ENCODE results near the gene SETD7.
A peak's percentile ranks its signal among the peaks of the same experiment; 100 is the strongest.
"Not testable (repeated sequence)": the region's sequence is repeated elsewhere in the genome, so short reads cannot be mapped to it uniquely, and the experiment has no call there.

SETD7 gene

DNA sequence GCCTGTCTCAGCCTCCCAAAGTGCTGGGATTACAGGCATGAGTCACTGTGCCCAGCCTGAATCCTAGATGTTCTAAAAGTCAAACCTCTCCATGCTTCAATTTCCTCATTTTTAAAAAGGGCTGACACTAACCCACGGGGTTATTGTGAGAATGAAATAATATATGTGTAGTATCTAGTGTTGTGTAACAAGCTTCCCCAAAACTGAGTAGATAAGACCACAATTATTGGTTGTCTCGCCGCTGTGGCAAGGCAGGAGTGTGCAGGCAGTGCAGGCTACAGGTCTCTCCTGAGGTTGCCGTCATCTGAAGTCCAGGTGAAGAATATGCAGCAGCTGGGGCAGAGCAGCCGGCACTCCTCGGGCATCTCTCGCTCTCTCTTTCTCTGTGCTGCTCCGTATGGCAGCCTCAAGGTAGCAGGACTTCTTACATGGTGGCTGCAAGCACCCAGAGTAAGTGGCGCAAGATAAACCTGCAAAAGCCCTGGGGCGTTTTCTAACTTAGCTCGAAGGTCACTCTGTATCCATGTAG is 71.2 kb downstream of the SETD7 start:
- no peak overlapping the region for H3K4me3 Mint-ChIP-seq
- ATAC-seq (no peak), DNase-seq (ENCODE audit: low spot score in 2 of 2) (no peak)
- no peaks in the 10 kb centered on the region for H3K9me3 Mint-ChIP-seq
- no peaks in the 10 kb centered on the region for H3K4me1 Mint-ChIP-seq
- H3K27ac Mint-ChIP-seq = peak overlapping the region; percentile 29
- no peaks in the 10 kb centered on the region for H3K36me3 Mint-ChIP-seq

DNA sequence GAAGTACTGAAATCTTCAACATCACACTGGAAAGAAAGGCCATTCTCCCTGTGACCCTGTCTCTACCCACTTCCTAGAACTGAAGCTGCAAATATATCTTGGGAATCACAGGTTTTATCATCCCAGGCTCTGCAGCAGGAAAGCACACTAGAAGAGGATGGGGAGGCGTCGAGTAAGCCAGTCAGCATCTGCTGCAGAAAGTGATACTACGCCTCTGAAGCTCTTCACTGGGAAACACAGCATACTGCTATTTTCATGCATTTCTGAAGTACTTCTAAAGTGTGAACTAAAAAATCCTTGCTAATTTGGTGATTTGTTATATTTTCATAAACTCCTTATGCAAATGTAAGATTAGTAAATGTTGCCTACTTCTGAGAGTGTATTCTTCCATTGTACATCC is 73.0 kb downstream of the SETD7 start:
- H3K9me3 Mint-ChIP-seq = no peaks in the 10 kb centered on the region
- H3K4me3 Mint-ChIP-seq = no peak overlapping the region
- no peaks in the 10 kb centered on the region for H3K36me3 Mint-ChIP-seq
- ATAC-seq (no peak), DNase-seq (ENCODE audit: low spot score in 2 of 2) (no peak)
- no peaks in the 10 kb centered on the region for H3K4me1 Mint-ChIP-seq
- H3K27ac Mint-ChIP-seq = no peak overlapping the region

DNA sequence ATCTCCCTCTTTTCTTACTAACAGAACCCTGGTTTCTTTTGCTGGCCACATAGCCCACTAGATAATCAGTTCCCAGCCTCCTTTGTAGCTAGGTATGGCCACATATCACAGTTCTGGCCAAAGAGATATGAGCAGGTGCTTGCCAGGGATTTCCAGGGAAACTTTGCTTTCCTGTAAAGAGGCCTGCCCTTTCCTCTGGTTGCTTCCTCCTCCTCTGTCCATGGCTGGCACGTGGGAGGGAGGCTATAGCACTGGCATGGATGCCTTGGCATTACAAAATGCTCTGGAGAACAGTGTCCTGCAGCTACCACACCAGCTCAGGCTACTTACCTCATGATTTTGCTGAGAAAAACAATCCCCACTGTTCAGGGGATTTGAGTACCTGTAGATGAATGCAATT is 74.6 kb downstream of the SETD7 start:
- no peak overlapping the region for H3K4me3 Mint-ChIP-seq
- ATAC-seq = no peak
- DNase-seq (ENCODE audit: low spot score in 2 of 2) = no peak
- H3K36me3 Mint-ChIP-seq = peaks cover 5% of the 10 kb centered on the region
- H3K4me1 Mint-ChIP-seq = no peaks in the 10 kb centered on the region
- no peaks in the 10 kb centered on the region for H3K9me3 Mint-ChIP-seq
- H3K27ac Mint-ChIP-seq = no peak overlapping the region

DNA sequence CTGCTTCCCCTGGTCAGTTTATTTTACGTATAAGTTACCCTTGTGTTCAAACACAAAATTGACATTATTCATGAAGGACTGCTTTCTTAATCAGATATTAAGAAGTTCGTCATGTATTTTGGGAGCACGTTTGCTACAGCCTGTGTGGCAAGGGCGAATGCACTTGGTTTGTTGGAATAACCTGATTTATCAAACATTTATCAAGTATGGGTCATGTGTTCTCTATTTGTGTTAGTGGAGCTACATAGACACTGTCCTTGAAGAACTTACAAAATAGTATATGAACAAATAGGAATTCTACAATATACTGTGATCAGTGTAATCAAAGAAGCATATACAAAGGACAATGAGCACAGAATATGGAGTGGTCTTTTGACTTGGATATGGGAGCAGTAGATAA is 79.7 kb downstream of the SETD7 start:
- Mint-ChIP-seq H3K4me3 (no peak overlapping the region), H3K27ac (no peak overlapping the region), H3K4me1 (no peaks in the 10 kb centered on the region), H3K9me3 (no peaks in the 10 kb centered on the region), H3K36me3 (peaks cover 24% of the 10 kb centered on the region)
- ATAC-seq (no peak), DNase-seq (ENCODE audit: low spot score in 2 of 2) (no peak)

DNA sequence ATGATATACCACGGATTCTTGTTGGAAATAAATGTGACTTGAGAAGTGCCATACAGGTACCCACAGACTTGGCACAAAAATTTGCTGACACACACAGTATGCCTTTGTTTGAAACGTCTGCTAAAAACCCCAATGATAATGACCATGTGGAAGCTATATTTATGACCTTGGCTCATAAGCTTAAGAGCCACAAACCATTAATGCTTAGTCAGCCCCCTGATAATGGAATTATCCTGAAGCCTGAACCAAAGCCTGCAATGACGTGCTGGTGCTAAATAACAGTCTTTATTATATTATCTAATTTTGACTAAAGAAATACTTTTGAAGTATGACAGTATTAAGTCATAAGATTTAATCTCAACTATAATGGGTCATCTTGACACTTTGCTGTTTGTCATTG is 83.2 kb downstream of the SETD7 start:
- ATAC-seq (no peak), DNase-seq (ENCODE audit: low spot score in 2 of 2) (no peak)
- H3K4me3 Mint-ChIP-seq = no peak overlapping the region
- peaks cover 24% of the 10 kb centered on the region for H3K36me3 Mint-ChIP-seq
- peaks cover 8% of the 10 kb centered on the region for H3K9me3 Mint-ChIP-seq
- no peak overlapping the region for H3K27ac Mint-ChIP-seq
- peaks cover 18% of the 10 kb centered on the region for H3K4me1 Mint-ChIP-seq

DNA sequence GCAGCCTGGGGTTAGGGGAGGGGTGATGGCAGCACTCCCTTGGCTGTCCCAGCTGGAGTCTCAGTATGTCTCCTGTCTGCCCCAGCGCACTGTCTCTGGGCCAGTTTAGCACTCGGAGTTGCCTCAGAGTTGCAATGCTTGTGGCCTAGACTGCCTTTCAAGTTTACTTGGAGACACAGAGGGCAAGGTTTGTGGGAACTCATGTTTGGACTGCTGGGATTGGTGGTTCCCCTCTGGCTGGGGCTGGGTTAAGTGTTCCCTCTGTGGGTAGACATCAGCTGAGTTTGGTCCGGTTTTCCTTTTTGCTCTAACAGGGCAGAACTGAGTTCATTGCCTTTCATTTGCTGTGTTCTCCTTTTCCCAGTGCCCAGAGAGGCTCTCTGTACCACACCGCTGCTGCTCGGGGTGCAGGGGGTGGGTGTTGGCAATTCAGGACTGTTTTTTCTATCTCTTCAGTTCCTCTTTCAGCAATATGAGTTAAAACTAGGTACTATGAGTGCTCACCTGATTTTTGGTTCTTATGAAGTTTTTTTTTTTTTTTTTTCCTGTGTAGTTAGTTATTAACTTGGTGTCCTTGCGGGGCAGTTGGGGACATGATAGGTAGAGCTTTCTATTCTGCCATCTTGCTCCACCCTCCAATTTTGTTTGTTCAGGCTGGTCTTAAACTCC is 84.9 kb downstream of the SETD7 start:
- peaks cover 8% of the 10 kb centered on the region for H3K9me3 Mint-ChIP-seq
- no peak for DNase-seq (ENCODE audit: low spot score in 2 of 2)
- ATAC-seq = no peak
- H3K36me3 Mint-ChIP-seq = peaks cover 20% of the 10 kb centered on the region
- peak overlapping the region; percentile 45 for H3K27ac Mint-ChIP-seq
- no peak overlapping the region for H3K4me3 Mint-ChIP-seq
- peaks cover 18% of the 10 kb centered on the region for H3K4me1 Mint-ChIP-seq

DNA sequence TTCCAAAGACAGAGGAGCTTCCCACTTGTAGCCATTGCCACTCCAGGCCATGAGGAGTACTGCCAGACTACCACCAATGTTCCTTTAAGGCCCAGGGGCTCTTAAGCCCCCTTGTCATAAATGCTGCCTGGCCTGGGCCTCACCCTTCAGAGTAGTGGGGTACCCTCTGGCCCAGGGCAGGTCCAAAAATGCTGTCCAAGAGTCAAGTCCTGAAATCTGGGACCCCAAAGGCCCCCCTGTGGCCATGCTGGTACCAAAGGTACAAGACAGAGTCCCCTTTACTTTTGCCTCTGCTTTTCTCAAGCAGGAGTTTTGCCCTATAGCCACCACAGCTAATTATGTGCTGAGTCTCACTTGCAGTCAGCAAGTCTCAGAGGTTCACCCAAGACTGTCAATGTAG is 85.7 kb downstream of the SETD7 start:
- Mint-ChIP-seq H3K9me3 (peaks cover 8% of the 10 kb centered on the region), H3K27ac (peak overlapping the region; percentile 45), H3K36me3 (peaks cover 20% of the 10 kb centered on the region), H3K4me3 (no peak overlapping the region), H3K4me1 (peaks cover 18% of the 10 kb centered on the region)
- ATAC-seq (no peak), DNase-seq (ENCODE audit: low spot score in 2 of 2) (no peak)

DNA sequence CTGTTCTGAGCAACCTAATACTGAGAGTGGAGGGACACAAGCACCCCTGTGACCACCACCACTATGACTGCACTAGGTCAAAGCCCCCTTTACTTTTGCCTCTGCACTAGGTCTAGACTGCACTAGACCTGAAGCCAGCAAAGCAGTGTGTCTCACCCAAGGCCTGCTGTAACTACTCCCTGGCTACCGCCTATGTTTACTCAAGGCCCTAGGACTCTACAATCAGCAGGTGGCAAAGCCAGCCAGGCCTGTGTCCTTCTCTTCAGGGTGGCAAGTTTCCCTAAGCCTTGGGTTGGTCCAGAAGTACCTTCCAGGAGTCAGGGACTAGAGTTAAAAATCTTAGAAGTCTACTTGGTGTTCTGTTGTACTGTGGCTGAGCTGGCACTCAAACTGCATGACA is 86.2 kb downstream of the SETD7 start:
- ATAC-seq (no peak), DNase-seq (ENCODE audit: low spot score in 2 of 2) (no peak)
- H3K27ac Mint-ChIP-seq = no peak overlapping the region
- H3K4me1 Mint-ChIP-seq = peaks cover 18% of the 10 kb centered on the region
- peaks cover 20% of the 10 kb centered on the region for H3K36me3 Mint-ChIP-seq
- peaks cover 8% of the 10 kb centered on the region for H3K9me3 Mint-ChIP-seq
- no peak overlapping the region for H3K4me3 Mint-ChIP-seq

DNA sequence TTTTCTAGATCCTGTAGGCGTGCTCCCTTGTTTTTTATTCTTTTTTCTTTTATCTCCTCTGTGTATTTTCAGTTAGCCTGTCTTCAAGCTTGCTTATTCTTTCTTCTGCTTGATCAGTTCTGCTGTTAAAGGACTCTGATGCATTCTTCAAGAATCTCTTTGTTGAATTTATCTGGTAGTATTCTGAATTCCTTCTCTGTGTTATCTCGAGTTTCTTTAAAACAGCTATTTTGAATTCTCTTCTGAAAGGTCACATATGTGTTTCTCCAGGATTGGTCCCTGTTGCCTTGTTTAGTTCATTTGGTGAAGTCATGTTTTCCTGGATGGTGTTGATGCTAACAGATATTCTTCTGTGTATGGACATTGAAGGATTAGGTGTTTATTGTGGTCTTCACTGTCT is 86.8 kb downstream of the SETD7 start:
- ATAC-seq = no peak
- no peak for DNase-seq (ENCODE audit: low spot score in 2 of 2)
- Mint-ChIP-seq H3K4me1 (peaks cover 18% of the 10 kb centered on the region), H3K9me3 (peaks cover 8% of the 10 kb centered on the region), H3K27ac (no peak overlapping the region), H3K36me3 (peaks cover 14% of the 10 kb centered on the region), H3K4me3 (no peak overlapping the region)

DNA sequence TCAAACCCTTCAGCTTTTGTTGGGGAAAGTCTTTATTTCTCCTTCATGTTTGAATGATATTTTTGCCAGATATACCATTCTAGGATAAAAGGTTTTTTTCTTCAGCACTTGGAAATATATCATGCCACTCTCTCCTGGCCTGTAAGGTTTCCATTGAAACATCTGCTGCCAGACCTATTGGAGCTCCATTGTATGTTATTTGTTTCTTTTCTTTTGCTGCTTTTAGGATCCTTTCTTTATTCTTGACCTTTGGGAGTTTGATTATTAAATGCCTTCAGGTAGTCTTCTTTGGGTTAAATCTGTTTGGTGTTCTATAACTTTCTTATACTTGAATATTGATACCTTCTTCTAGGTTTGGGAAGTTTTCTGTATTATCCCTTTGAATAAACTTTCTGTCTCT is 87.3 kb downstream of the SETD7 start:
- not testable (repeated sequence) for H3K36me3 Mint-ChIP-seq; H3K27ac Mint-ChIP-seq; ATAC-seq; H3K4me3 Mint-ChIP-seq; DNase-seq (ENCODE audit: low spot score in 2 of 2)
- Mint-ChIP-seq H3K4me1 (peaks cover 22% of the 10 kb centered on the region), H3K9me3 (peaks cover 12% of the 10 kb centered on the region)

DNA sequence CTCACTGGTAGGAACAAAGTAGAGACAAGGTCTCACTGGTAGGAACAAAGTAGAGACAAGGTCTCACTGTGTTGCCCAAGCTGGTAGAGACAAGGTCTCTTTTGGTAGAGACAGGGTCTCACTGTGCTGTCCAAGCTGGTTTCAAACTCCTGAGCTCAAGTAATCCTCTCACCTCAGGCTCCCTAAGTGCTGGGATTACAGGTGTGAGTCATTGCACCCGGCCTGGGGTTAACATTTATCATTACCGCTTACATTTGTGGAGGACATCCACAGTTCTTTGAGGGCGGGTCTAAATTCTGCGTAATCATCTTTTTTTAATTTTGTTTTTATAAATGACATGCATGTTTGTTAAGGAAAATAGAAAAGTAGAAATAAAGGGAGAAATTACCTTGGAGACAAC is 90.1 kb downstream of the SETD7 start:
- no peak overlapping the region for H3K4me3 Mint-ChIP-seq
- DNase-seq (ENCODE audit: low spot score in 2 of 2) (no peak), ATAC-seq (no peak)
- no peak overlapping the region for H3K27ac Mint-ChIP-seq
- H3K9me3 Mint-ChIP-seq = peaks cover 12% of the 10 kb centered on the region
- H3K36me3 Mint-ChIP-seq = peaks cover 6% of the 10 kb centered on the region
- peaks cover 26% of the 10 kb centered on the region for H3K4me1 Mint-ChIP-seq

DNA sequence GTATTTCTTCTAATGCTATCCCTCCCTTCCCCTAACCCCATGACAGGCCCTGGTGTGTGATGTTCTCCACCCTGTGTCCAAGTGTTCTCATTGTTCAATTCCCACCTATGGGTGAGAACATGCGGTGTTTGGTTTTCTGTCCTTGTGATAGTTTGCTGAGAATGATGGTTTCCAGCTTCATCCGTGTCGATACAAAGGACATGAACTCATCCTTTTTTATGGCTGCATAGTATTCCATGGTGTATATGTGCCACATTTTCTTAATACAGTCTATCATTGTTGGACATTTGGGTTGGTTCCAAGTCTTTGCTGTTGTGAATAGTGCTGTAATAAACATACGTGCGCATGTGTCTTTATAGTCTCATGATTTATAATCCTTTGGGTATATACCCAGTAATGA is 91.5 kb downstream of the SETD7 start:
- ATAC-seq, H3K27ac Mint-ChIP-seq, H3K4me3 Mint-ChIP-seq, H3K36me3 Mint-ChIP-seq: not testable (repeated sequence)
- H3K9me3 Mint-ChIP-seq = peaks cover 12% of the 10 kb centered on the region
- peak in 1 of 2 donors; percentile 20 for DNase-seq (ENCODE audit: low spot score in 2 of 2)
- peaks cover 22% of the 10 kb centered on the region for H3K4me1 Mint-ChIP-seq

DNA sequence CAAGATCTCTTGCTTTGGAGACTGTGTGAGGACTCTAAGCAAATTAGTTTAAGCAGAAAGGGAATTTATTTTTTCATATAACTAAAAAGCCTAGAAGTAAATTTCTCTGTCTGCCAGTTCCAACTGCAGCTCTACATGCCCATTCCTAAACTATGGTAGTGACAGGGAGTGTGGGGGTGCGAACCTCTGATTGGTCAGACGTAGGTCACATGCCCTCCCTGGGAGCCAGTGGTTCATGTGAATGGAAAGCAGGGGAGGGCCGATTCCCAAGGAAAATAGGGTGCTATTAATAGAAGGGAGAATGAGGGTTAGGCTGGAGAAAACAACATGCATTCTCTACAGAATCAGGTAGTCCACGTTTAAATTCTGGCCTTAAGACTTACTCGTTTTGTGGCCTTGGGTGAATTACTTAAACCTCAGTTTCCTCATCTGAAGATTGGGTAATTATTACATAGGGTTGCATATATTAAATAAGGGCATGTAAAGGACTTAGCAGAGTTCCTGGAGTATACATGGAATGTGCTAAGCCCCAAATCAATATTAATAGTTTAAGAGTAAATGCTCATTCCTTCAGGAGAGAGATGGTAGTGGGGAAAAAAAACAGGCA is 94.9 kb downstream of the SETD7 start:
- H3K36me3 Mint-ChIP-seq = peaks cover 13% of the 10 kb centered on the region
- DNase-seq (ENCODE audit: low spot score in 2 of 2) (no peak), ATAC-seq (no peak)
- no peak overlapping the region for H3K27ac Mint-ChIP-seq
- no peak overlapping the region for H3K4me3 Mint-ChIP-seq
- peaks cover 3% of the 10 kb centered on the region for H3K9me3 Mint-ChIP-seq
- peaks cover 47% of the 10 kb centered on the region for H3K4me1 Mint-ChIP-seq

DNA sequence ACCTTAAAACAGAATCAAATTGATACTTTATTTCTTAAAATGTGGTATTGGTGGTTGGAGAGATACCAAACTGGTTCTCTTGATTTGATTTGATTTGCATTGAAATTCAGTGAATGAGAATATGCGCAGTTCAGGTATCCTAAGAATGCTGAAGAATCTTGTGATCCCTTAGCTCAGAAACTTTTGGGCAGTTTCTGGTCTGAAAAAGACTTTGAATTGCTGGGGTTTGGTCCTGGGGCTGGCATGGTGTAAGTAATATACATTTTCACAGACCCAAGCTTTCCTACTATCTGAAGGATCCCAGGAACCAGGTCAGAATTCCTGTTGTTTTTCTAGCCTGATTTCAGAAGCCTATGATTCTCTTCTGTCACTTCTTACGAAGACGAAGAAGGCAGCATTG is 95.5 kb downstream of the SETD7 start:
- Mint-ChIP-seq H3K4me1 (peaks cover 53% of the 10 kb centered on the region), H3K27ac (no peak overlapping the region), H3K9me3 (peaks cover 3% of the 10 kb centered on the region), H3K36me3 (peaks cover 13% of the 10 kb centered on the region), H3K4me3 (no peak overlapping the region)
- no peak for ATAC-seq
- DNase-seq (ENCODE audit: low spot score in 2 of 2) = no peak

DNA sequence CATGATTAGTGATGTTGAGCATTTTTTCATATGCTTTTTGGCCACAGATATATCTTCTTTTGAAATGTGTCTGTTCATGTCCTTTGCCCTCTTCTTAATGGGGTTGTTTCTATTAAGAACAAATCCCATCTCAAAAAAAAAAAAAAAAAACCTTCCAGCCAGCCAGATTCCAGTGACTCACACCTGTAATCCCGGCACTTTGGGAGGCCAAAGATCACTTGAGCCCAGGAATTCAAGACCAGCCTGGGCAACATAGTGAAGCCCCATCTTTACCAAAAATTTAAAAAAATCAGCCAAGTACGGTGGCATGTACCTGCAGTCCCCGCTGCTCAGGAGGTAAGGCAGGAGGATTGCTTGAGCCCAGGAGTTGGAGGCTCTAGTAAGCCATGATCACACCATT is 97.0 kb downstream of the SETD7 start:
- H3K9me3 Mint-ChIP-seq = peaks cover 2% of the 10 kb centered on the region
- ATAC-seq (no peak), DNase-seq (ENCODE audit: low spot score in 2 of 2) (no peak)
- H3K36me3 Mint-ChIP-seq = peaks cover 19% of the 10 kb centered on the region
- H3K4me1 Mint-ChIP-seq = peaks cover 68% of the 10 kb centered on the region
- H3K4me3 Mint-ChIP-seq = no peak overlapping the region
- peak overlapping the region; percentile 36 for H3K27ac Mint-ChIP-seq

DNA sequence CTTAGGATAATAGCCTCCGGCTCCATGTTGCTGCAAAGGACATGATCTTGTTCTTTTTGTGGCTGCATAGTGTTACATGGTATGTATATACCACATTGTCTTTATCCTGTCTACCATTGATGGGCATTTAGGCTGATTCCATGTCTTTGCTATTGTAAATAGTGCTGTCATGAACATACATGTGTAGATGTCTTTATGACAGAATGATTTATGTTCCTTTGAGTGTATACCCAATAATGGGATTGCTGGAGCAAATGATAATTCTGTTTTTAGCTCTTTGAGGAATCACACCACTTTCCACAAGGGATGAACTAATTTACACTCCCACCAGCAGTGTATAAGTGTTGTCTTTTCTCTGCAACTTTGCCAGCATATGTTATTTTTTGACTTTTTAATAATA is 97.5 kb downstream of the SETD7 start:
- H3K4me1 Mint-ChIP-seq = peaks cover 63% of the 10 kb centered on the region
- H3K9me3 Mint-ChIP-seq = no peaks in the 10 kb centered on the region
- no peak overlapping the region for H3K4me3 Mint-ChIP-seq
- peaks cover 24% of the 10 kb centered on the region for H3K36me3 Mint-ChIP-seq
- peak overlapping the region; percentile 36 for H3K27ac Mint-ChIP-seq
- ATAC-seq = no peak
- DNase-seq (ENCODE audit: low spot score in 2 of 2) = no peak
